HepG2 (cell line): ENCODE measurements around the gene HLF. TPM values are rescaled to one million over a fixed set of nuclear protein-coding genes. Genes with fewer than 3 reads are reported as not detected.

Source experiments
- CHD2 ChIP-seq: IDR thresholded peaks from 2 replicates; pipeline ENCODE4 v1.6.1; 2011; ENCODE audit warnings: low read depth, low read length, improper control_type of control experiment
- CREM ChIP-seq, 2 experiments: sonication (generic) in 1 of 2; formaldehyde crosslinking in 1 of 2; IDR thresholded peaks; 2 replicates each; pipeline versions ENCODE4 v1.4.0 to v1.6.1; 2016 to 2020; ENCODE audit warnings: antibody characterized with exemption in 1 of 2, mild to moderate bottlenecking in 1 of 2, missing genetic modification reagents in 1 of 2
- ERF ChIP-seq: IDR thresholded peaks from 2 replicates; pipeline ENCODE4 v1.6.1; 2018; ENCODE audit warnings: missing biosample characterization, missing genetic modification reagents
- ETV5 ChIP-seq: IDR thresholded peaks from 2 replicates; pipeline ENCODE4 v1.6.1; 2018; ENCODE audit warnings: missing biosample characterization, missing genetic modification reagents, inconsistent platforms, borderline replicate concordance
- GATAD2A ChIP-seq: IDR thresholded peaks from 2 replicates; pipeline ENCODE4 v1.6.1; 2016
- KLF6 ChIP-seq: IDR thresholded peaks from 2 replicates; pipeline ENCODE4 v1.8.0; 2016; ENCODE audit warnings: missing biosample characterization, missing genetic modification reagents
- MXD4 ChIP-seq: IDR thresholded peaks from 2 replicates; pipeline ENCODE4 v1.6.1; 2016; ENCODE audit warnings: mild to moderate bottlenecking, missing biosample characterization, missing genetic modification reagents
- MYC ChIP-seq: sonication (generic); formaldehyde crosslinking; IDR thresholded peaks from 2 replicates; pipeline ENCODE4 v1.9.0; 2021; ENCODE audit warnings: missing genetic modification reagents, borderline replicate concordance
- NFYB ChIP-seq: sonication (generic); formaldehyde crosslinking; IDR thresholded peaks from 2 replicates; pipeline ENCODE4 v1.4.0; 2020; ENCODE audit warnings: missing genetic modification reagents
- NR2F6 ChIP-seq, 2 experiments: IDR thresholded peaks; 2 replicates each; pipeline ENCODE4 v1.6.1; 2016; ENCODE audit warnings: antibody characterized with exemption in 1 of 2, mild to moderate bottlenecking in 1 of 2
- PPARG ChIP-seq: conservative IDR thresholded peaks from 2 replicates; pipeline ENCODE4 v1.6.1; 2016; ENCODE audit warnings: missing biosample characterization, missing genetic modification reagents
- REPIN1 ChIP-seq: sonication (generic); formaldehyde crosslinking; IDR thresholded peaks from 2 replicates; pipeline ENCODE4 v1.8.0; 2022; ENCODE audit warnings: missing genetic modification reagents, low read depth, mild to moderate bottlenecking, borderline replicate concordance
- SMC3 ChIP-seq: IDR thresholded peaks from 2 replicates; pipeline ENCODE4 v1.6.1; 2011; ENCODE audit warnings: low read length, improper control_type of control experiment
- SNAI1 ChIP-seq: sonication (generic); formaldehyde crosslinking; IDR thresholded peaks from 2 replicates; pipeline ENCODE4 v1.5.0; 2020; ENCODE audit warnings: mild to moderate bottlenecking, missing genetic modification reagents, borderline replicate concordance
- SRF ChIP-seq: IDR thresholded peaks from 2 replicates; pipeline ENCODE4 v1.6.1; 2011; ENCODE audit warnings: mild to moderate bottlenecking, low read depth, low read length, moderate library complexity
- ZNF256 ChIP-seq: sonication (generic); formaldehyde crosslinking; conservative IDR thresholded peaks from 2 replicates; pipeline ENCODE4 v1.4.0; 2020; ENCODE audit warnings: missing genetic modification reagents
- ZNF274 ChIP-seq: sonication (generic); formaldehyde crosslinking; IDR thresholded peaks from 2 replicates; pipeline ENCODE4 v1.5.1; 2020; ENCODE audit warnings: mild to moderate bottlenecking, missing genetic modification reagents
- ZNF652 ChIP-seq: IDR thresholded peaks from 2 replicates; pipeline ENCODE4 v1.6.1; 2016; ENCODE audit warnings: low read depth, borderline replicate concordance
- polyA plus RNA-seq, 8 experiments: library from polyadenylated mRNA; depleted of rRNA in 3 of 8; stranded (reverse) in 7 of 8; unstranded in 1 of 8; fragments of >200 nt; fragmentation: Illumina TruSeq in 4 of 8; extraction: Trizol in 4 of 8; gene quantifications; 2 replicates each; pipeline versions ENCODE4 v1.2.1 to v1.2.3, GENCODE V29; 2011 to 2016; ENCODE audit warnings: low read depth in 4 of 8, missing spikeins in 1 of 8, mixed read lengths in 1 of 8; ENCODE audit not compliant: insufficient read depth in 1 of 8
- total RNA-seq, 5 experiments: library from RNA; depleted of rRNA; stranded (reverse); fragments of >200 nt; fragmentation: Illumina TruSeq; extraction: Trizol; gene quantifications; 2 replicates each; pipeline ENCODE4 v1.2.3, GENCODE V29; 2016; ENCODE audit warnings: low read depth in 1 of 5
- TF ChIP-seq, protein P1 (sequence below): IDR thresholded peaks from 2 replicates; pipeline ENCODE4 v1.6.1; 2016
- TF ChIP-seq, protein P2 (sequence below): IDR thresholded peaks from 2 replicates; pipeline ENCODE4 v1.6.1; 2012; ENCODE audit warnings: low read depth, low read length, improper control_type of control experiment
- TF ChIP-seq, protein P3 (sequence below): sonication (generic); formaldehyde crosslinking; IDR thresholded peaks from 2 replicates; pipeline ENCODE4 v1.4.0; 2020; ENCODE audit warnings: missing genetic modification reagents
- TF ChIP-seq, protein P4 (sequence below): IDR thresholded peaks from 2 replicates; pipeline ENCODE4 v1.6.1; 2016; ENCODE audit warnings: missing biosample characterization, missing genetic modification reagents, low read depth
- TF ChIP-seq, protein P5 (sequence below): sonication (generic); formaldehyde crosslinking; conservative IDR thresholded peaks from 2 replicates; pipeline ENCODE4 v1.4.0; 2020; ENCODE audit warnings: missing genetic modification reagents

Gene HLF
- total and polyA plus RNA-seq, 2 of the 13 experiments (the other 11 are each of a cell fraction or from before 2014, with no cell fraction given), result 202 to 346 TPM

DNA sequence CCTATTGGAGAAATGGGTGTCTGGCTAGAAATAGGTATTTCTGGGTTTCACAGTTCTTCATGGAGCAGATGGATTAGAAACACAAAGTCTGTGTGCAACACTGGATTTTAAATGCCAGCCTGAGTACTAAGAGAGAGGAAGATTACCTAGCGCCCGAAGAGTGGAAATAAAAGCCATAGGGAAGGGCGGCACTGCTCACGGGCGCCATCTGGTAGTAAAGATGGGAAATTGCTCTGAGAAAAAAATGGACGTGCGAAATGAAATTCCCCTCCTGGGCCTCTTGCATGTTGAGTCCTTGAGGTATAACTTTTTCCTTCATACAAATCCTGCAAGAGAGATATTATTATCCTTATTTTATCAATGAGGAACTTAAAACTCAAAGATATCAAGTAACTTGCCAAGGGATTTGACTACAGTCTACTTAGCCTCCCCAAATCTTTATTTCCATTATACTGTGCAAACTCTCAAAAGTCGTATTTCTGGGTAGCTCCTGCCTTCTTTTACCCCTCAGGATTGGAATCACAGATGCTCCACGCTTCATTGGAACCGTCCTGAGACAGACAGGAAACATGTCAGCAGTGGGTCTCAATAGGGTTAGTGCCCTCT is 84.1 kb downstream of the HLF start (continued):
- TF ChIP-seq, protein P1, sequence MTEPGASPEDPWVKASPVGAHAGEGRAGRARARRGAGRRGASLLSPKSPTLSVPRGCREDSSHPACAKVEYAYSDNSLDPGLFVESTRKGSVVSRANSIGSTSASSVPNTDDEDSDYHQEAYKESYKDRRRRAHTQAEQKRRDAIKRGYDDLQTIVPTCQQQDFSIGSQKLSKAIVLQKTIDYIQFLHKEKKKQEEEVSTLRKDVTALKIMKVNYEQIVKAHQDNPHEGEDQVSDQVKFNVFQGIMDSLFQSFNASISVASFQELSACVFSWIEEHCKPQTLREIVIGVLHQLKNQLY (CRISPR knock-in tag), result peak; percentile 41; the same call in 1 of the 2 replicates
- no peak for TF ChIP-seq NFYB (CRISPR knock-in tag)
- TF ChIP-seq ZNF652, result 0 out of 2 replicates have a peak, but pooled peaks have one; percentile 19
- TF ChIP-seq, protein P2, sequence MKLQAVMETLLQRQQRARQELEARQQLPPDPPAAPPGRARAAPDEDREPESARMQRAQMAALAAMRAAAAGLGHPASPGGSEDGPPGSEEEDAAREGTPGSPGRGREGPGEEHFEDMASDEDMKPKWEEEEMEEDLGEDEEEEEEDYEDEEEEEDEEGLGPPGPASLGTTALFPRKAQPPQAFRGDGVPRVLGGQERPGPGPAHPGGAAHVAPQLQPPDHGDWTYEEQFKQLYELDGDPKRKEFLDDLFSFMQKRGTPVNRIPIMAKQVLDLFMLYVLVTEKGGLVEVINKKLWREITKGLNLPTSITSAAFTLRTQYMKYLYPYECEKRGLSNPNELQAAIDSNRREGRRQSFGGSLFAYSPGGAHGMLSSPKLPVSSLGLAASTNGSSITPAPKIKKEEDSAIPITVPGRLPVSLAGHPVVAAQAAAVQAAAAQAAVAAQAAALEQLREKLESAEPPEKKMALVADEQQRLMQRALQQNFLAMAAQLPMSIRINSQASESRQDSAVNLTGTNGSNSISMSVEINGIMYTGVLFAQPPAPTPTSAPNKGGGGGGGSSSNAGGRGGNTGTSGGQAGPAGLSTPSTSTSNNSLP, result peak; percentile 71; the same call in 1 of the 2 replicates
- peak; percentile 38; the same call in 1 of the 2 replicates for TF ChIP-seq REPIN1 (CRISPR knock-in tag)
- no peak for TF ChIP-seq CHD2
- TF ChIP-seq, protein P3, sequence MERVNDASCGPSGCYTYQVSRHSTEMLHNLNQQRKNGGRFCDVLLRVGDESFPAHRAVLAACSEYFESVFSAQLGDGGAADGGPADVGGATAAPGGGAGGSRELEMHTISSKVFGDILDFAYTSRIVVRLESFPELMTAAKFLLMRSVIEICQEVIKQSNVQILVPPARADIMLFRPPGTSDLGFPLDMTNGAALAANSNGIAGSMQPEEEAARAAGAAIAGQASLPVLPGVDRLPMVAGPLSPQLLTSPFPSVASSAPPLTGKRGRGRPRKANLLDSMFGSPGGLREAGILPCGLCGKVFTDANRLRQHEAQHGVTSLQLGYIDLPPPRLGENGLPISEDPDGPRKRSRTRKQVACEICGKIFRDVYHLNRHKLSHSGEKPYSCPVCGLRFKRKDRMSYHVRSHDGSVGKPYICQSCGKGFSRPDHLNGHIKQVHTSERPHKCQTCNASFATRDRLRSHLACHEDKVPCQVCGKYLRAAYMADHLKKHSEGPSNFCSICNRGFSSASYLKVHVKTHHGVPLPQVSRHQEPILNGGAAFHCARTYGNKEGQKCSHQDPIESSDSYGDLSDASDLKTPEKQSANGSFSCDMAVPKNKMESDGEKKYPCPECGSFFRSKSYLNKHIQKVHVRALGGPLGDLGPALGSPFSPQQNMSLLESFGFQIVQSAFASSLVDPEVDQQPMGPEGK (CRISPR knock-in tag), result 0 out of 2 replicates have a peak, but pooled peaks have one; percentile 17
- no peak for TF ChIP-seq KLF6
- TF ChIP-seq SNAI1 (CRISPR knock-in tag), result no peak
- TF ChIP-seq SMC3, result peak; percentile 99
- TF ChIP-seq, protein P4, sequence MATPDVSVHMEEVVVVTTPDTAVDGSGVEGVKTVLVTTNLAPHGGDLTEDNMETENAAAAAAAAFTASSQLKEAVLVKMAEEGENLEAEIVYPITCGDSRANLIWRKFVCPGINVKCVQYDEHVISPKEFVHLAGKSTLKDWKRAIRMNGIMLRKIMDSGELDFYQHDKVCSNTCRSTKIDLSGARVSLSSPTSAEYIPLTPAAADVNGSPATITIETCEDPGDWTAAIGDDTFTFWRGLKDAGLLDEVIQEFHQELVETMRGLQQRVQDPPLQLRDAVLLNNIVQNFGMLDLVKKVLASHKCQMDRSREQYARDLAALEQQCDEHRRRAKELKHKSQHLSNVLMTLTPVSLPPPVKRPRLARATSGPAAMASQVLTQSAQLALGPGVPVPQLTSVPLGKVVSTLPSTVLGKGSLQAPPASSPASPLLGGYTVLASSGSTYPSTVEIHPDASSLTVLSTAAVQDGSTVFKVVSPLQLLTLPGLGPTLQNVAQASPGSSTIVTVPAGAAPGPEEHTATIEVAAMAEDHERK, result no peak
- TF ChIP-seq ZNF256 (CRISPR knock-in tag), result no peak
- TF ChIP-seq MYC (CRISPR knock-in tag), result no peak
- no peak for TF ChIP-seq CREM (IDR thresholded peaks at IDR 0.05)
- no peak for TF ChIP-seq CREM (CRISPR knock-in tag; IDR thresholded peaks at IDR 0.05)
- peak; percentile 63 for TF ChIP-seq GATAD2A
- TF ChIP-seq ERF (CRISPR knock-in tag), result peak; percentile 89
- TF ChIP-seq, protein P5, sequence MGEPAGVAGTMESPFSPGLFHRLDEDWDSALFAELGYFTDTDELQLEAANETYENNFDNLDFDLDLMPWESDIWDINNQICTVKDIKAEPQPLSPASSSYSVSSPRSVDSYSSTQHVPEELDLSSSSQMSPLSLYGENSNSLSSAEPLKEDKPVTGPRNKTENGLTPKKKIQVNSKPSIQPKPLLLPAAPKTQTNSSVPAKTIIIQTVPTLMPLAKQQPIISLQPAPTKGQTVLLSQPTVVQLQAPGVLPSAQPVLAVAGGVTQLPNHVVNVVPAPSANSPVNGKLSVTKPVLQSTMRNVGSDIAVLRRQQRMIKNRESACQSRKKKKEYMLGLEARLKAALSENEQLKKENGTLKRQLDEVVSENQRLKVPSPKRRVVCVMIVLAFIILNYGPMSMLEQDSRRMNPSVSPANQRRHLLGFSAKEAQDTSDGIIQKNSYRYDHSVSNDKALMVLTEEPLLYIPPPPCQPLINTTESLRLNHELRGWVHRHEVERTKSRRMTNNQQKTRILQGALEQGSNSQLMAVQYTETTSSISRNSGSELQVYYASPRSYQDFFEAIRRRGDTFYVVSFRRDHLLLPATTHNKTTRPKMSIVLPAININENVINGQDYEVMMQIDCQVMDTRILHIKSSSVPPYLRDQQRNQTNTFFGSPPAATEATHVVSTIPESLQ, result peak; percentile 42; the same call in 1 of the 2 replicates
- no peak for TF ChIP-seq NR2F6 (IDR thresholded peaks at IDR 0.05)
- peak; percentile 36; the same call in 1 of the 2 replicates for TF ChIP-seq NR2F6 (CRISPR knock-in tag; IDR thresholded peaks at IDR 0.05)
- no peak for TF ChIP-seq ZNF274 (CRISPR knock-in tag)
- TF ChIP-seq MXD4 (CRISPR knock-in tag), result peak; percentile 75
- TF ChIP-seq ETV5, result peak; percentile 26; the same call in 1 of the 2 replicates
- no peak for TF ChIP-seq SRF
- 0 out of 2 replicates have a peak, but pooled peaks have one; percentile 29 for TF ChIP-seq PPARG (CRISPR knock-in tag)
